ENCODE results near the gene AP1S1. TPM values are rescaled to one million over a fixed set of nuclear protein-coding genes. Genes with fewer than 3 reads are reported as not detected.

AP1S1 gene
- total and polyA plus RNA-seq, 2 of the 13 experiments (the other 11 are each of a cell fraction or from before 2014, with no cell fraction given) = 57.5 to 68.1 TPM

DNA sequence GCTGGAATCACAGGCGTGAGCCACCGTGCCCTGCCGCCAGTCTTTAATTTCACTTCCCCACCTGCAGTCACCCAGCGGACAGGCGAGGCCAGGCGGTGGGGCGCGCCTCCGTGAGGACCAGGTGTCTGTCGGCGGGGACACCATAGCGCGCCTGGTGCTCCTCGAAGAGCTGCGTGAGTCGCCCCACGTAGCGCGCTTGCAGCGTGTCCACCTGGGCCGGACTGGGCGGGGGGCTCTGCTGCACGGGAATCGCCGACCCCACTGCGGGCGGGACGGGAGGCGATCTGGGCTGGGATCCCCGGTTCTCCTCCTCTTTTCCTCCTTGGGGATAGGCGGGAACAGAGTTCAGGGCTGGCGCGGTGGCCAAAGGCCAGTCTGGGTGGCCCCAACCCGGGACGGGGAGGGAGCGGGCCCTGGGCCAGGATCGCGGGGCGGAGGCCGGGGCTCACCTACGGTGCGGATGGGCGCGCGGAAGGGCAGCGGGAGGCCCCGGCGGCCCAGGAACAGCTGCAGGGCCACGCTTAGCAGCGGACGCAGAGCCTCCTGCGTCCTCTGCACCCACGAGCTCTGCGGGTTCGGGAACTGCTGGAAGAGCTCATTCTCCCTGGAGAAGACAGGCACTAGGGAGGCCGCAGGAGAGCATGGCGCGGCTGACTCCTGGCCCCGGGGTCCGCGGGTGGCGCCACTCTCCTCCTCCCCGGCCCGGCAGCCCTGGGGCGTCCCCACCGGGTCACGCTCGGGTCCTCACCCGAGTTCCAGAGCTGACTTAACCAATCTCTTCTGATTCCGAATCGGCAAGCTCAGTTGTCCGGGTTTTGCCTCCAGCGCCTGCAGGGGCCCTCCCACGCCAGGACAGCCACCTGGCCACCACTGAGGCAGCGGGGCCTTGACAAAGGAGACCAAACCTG, 47.7 kb downstream of the AP1S1 start (continued):
- TF ChIP-seq MAZ (IDR thresholded peaks at IDR 0.05; ENCODE audit: borderline replicate concordance, low read depth, low read length) (no peak), MAZ (CRISPR knock-in tag; IDR thresholded peaks at IDR 0.05; ENCODE audit: low read depth) (peak; percentile 54), NFKBIZ (CRISPR knock-in tag; IDR thresholded peaks at IDR 0.05) (no peak), ZNF883 (CRISPR knock-in tag; IDR thresholded peaks at IDR 0.05; ENCODE audit: not compliant biosample characterization) (peak; percentile 67), FOXA1 (IDR thresholded peaks at IDR 0.05) (no peak), FOXA1 (CRISPR knock-in tag; IDR thresholded peaks at IDR 0.05) (0 out of 2 replicates have a peak, but pooled peaks have one; percentile 15), KLF16 (CRISPR knock-in tag; IDR thresholded peaks at IDR 0.05) (peak in 1 of 2 experiments; percentile 65; a peak in 1 of 4 replicates), SP4 (CRISPR knock-in tag; IDR thresholded peaks at IDR 0.05) (peak; percentile 48; the same call in 1 of the 2 replicates), SNAI1 (CRISPR knock-in tag; IDR thresholded peaks at IDR 0.05; ENCODE audit: borderline replicate concordance) (0 out of 2 replicates have a peak, but pooled peaks have one; percentile 59), ZNF749 (CRISPR knock-in tag; IDR thresholded peaks at IDR 0.05; ENCODE audit: borderline replicate concordance) (0 out of 2 replicates have a peak, but pooled peaks have one; percentile 36), TARDBP (CRISPR knock-in tag; IDR thresholded peaks at IDR 0.05) (peak; percentile 14; the same call in 1 of the 2 replicates), ELF3 (CRISPR knock-in tag; IDR thresholded peaks at IDR 0.05) (no peak; the same call in 1 of the 2 replicates), EP300 (IDR thresholded peaks at IDR 0.05; ENCODE audit: low read depth in 2 of 2, low read length in 2 of 2) (0 out of 4 replicates have a peak, but pooled peaks of 1 of the 2 experiments have one; percentile 7), EP300 (CRISPR knock-in tag; IDR thresholded peaks at IDR 0.05; ENCODE audit: borderline replicate concordance) (no peak)
- TF ChIP-seq, protein P1, sequence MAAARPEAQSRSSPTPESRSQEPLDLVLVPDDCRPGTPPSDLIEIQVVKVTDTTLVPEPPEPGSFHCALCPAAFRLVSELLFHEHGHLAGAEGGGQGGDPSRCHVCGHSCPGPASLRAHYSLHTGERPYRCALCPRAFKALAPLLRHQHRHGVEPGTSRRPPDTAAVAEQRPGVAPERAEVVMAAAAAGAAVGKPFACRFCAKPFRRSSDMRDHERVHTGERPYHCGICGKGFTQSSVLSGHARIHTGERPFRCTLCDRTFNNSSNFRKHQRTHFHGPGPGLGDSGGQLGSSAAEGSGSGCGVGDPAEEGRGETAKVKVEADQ (CRISPR knock-in tag; IDR thresholded peaks at IDR 0.05; ENCODE audit: borderline replicate concordance) = 0 out of 2 replicates have a peak, but pooled peaks have one; percentile 74
- TF ChIP-seq, protein P2, sequence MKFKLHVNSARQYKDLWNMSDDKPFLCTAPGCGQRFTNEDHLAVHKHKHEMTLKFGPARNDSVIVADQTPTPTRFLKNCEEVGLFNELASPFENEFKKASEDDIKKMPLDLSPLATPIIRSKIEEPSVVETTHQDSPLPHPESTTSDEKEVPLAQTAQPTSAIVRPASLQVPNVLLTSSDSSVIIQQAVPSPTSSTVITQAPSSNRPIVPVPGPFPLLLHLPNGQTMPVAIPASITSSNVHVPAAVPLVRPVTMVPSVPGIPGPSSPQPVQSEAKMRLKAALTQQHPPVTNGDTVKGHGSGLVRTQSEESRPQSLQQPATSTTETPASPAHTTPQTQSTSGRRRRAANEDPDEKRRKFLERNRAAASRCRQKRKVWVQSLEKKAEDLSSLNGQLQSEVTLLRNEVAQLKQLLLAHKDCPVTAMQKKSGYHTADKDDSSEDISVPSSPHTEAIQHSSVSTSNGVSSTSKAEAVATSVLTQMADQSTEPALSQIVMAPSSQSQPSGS (CRISPR knock-in tag; IDR thresholded peaks at IDR 0.05) = peak; percentile 39; the same call in 1 of the 2 replicates
- TF ChIP-seq, protein P3, sequence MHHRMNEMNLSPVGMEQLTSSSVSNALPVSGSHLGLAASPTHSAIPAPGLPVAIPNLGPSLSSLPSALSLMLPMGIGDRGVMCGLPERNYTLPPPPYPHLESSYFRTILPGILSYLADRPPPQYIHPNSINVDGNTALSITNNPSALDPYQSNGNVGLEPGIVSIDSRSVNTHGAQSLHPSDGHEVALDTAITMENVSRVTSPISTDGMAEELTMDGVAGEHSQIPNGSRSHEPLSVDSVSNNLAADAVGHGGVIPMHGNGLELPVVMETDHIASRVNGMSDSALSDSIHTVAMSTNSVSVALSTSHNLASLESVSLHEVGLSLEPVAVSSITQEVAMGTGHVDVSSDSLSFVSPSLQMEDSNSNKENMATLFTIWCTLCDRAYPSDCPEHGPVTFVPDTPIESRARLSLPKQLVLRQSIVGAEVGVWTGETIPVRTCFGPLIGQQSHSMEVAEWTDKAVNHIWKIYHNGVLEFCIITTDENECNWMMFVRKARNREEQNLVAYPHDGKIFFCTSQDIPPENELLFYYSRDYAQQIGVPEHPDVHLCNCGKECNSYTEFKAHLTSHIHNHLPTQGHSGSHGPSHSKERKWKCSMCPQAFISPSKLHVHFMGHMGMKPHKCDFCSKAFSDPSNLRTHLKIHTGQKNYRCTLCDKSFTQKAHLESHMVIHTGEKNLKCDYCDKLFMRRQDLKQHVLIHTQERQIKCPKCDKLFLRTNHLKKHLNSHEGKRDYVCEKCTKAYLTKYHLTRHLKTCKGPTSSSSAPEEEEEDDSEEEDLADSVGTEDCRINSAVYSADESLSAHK (CRISPR knock-in tag; IDR thresholded peaks at IDR 0.05; ENCODE audit: borderline replicate concordance) = no peak
- TF ChIP-seq, protein P4, sequence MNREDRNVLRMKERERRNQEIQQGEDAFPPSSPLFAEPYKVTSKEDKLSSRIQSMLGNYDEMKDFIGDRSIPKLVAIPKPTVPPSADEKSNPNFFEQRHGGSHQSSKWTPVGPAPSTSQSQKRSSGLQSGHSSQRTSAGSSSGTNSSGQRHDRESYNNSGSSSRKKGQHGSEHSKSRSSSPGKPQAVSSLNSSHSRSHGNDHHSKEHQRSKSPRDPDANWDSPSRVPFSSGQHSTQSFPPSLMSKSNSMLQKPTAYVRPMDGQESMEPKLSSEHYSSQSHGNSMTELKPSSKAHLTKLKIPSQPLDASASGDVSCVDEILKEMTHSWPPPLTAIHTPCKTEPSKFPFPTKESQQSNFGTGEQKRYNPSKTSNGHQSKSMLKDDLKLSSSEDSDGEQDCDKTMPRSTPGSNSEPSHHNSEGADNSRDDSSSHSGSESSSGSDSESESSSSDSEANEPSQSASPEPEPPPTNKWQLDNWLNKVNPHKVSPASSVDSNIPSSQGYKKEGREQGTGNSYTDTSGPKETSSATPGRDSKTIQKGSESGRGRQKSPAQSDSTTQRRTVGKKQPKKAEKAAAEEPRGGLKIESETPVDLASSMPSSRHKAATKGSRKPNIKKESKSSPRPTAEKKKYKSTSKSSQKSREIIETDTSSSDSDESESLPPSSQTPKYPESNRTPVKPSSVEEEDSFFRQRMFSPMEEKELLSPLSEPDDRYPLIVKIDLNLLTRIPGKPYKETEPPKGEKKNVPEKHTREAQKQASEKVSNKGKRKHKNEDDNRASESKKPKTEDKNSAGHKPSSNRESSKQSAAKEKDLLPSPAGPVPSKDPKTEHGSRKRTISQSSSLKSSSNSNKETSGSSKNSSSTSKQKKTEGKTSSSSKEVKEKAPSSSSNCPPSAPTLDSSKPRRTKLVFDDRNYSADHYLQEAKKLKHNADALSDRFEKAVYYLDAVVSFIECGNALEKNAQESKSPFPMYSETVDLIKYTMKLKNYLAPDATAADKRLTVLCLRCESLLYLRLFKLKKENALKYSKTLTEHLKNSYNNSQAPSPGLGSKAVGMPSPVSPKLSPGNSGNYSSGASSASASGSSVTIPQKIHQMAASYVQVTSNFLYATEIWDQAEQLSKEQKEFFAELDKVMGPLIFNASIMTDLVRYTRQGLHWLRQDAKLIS (CRISPR knock-in tag; IDR thresholded peaks at IDR 0.05) = no peak

Data from HepG2 (cell line).